Kidney epithelial cell (primary cell): ENCODE results near the gene SORCS2. TPM values are rescaled to one million over a fixed set of nuclear protein-coding genes. Genes with fewer than 3 reads are reported as not detected.

Experiments used
- DNase-seq: peaks from one replicate; pipeline ENCODE4 v3.0.0-alpha.2; 2010; ENCODE audit warnings: low read depth
- H3K27me3 ChIP-seq: 2 replicates; pipeline ENCODE4 v1.6.0; 2011; ENCODE audit warnings: low read length; ENCODE audit not compliant: control insufficient read depth, insufficient read depth
- H3K36me3 ChIP-seq: 2 replicates; pipeline ENCODE4 v1.5.1; 2011; ENCODE audit warnings: low read length; ENCODE audit not compliant: control insufficient read depth, insufficient read depth
- H3K4me3 ChIP-seq: 2 replicates; pipeline ENCODE4 v1.5.1; 2011; ENCODE audit warnings: low read depth, mild to moderate bottlenecking, control low read depth, low read length
- total RNA-seq: library from RNA; depleted of rRNA; stranded (reverse); fragments of >200 nt; gene quantifications from 2 replicates; pipeline ENCODE4 v1.2.3, GENCODE V29; 2015
- TF ChIP-seq, protein P1 (sequence below): IDR thresholded peaks from 2 replicates; pipeline ENCODE4 v1.5.1; 2011; ENCODE audit warnings: mild to moderate bottlenecking, moderate library complexity, low read length, control low read depth, inconsistent platforms; ENCODE audit not compliant: insufficient read depth, poor library complexity, severe bottlenecking

The SORCS2 gene
- total RNA-seq, 1 donor from 2014 or later = 1.4 TPM

DNA sequence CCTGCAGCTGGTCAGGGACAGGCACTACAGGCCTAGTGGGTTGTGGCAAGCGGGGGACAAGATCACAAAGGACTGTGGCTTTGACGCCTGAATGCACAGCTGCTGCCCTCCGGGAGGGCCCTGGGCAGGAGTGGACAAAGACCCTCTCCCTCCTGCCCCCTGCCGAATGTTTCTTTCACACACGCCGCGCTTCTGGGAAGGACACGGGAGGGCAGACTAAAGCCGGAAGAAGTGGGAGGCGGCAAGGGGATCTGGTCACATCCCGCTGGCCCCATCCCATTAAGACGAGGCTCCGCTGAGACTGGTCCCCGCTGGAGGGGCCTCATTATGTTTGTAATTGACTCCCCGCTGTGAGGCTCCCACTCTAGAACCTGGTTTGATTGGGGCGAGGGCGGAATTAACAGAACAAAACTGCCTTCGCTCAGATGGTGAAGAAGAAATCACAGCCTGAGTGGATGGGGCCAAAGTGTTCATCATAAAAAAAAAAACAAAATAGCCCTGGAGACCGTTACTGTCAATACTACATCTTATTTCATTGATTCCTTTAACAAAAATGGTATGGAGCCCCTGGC is 280.2 kb downstream of the SORCS2 start:
- no peak for DNase-seq
- TF ChIP-seq, protein P1, sequence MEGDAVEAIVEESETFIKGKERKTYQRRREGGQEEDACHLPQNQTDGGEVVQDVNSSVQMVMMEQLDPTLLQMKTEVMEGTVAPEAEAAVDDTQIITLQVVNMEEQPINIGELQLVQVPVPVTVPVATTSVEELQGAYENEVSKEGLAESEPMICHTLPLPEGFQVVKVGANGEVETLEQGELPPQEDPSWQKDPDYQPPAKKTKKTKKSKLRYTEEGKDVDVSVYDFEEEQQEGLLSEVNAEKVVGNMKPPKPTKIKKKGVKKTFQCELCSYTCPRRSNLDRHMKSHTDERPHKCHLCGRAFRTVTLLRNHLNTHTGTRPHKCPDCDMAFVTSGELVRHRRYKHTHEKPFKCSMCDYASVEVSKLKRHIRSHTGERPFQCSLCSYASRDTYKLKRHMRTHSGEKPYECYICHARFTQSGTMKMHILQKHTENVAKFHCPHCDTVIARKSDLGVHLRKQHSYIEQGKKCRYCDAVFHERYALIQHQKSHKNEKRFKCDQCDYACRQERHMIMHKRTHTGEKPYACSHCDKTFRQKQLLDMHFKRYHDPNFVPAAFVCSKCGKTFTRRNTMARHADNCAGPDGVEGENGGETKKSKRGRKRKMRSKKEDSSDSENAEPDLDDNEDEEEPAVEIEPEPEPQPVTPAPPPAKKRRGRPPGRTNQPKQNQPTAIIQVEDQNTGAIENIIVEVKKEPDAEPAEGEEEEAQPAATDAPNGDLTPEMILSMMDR = no peak
- Histone ChIP-seq H3K36me3 (no peaks in the 10 kb centered on the region), H3K27me3 (peaks cover 10% of the 10 kb centered on the region), H3K4me3 (no peak overlapping the region)

DNA sequence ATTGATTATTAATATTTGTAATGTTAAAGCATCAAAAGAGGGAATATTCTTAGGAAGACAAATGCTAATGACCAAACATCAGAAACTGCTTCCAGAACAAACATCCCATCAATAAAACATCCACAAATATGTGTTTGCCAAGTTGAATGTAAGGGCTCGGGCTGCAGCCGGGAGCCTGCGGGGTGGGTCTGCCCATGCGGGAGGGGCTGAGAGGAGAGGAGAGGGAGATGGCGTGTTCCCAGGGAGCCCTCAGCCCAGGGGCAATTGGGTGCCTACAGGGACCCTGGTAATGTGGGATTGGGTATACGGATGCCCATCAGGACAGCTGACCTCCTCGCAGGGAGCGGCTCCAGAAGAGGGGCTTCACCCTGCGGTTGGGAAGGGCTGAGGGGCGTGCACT is 280.7 kb downstream of the SORCS2 start:
- H3K36me3 ChIP-seq = no peaks in the 10 kb centered on the region
- H3K4me3 ChIP-seq = no peak overlapping the region
- TF ChIP-seq, protein P1 = no peak
- no peak for DNase-seq
- peaks cover 10% of the 10 kb centered on the region for H3K27me3 ChIP-seq

DNA sequence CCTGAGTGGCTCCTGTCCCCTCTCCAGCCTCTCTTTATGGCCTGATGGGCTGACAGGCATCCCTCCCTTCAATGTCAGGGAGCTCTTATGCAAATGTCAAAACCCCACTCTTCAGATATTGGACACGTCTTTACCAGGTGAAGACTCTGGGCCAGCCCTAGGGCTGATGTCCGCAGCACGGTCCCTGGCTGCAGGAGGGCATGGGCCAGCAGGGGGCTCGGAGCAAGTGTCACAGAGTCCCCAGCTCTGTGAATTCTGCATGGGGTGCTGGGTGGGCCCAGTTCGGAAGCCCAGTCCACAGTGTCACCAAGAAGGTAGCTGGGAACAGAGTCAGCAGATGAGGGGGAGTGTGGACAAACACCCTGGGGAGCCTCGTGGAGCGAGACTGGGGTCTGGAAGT is 282.0 kb downstream of the SORCS2 start:
- TF ChIP-seq, protein P1 = no peak
- DNase-seq = no peak
- no peak overlapping the region for H3K4me3 ChIP-seq
- H3K27me3 ChIP-seq = peaks cover 10% of the 10 kb centered on the region
- no peaks in the 10 kb centered on the region for H3K36me3 ChIP-seq

DNA sequence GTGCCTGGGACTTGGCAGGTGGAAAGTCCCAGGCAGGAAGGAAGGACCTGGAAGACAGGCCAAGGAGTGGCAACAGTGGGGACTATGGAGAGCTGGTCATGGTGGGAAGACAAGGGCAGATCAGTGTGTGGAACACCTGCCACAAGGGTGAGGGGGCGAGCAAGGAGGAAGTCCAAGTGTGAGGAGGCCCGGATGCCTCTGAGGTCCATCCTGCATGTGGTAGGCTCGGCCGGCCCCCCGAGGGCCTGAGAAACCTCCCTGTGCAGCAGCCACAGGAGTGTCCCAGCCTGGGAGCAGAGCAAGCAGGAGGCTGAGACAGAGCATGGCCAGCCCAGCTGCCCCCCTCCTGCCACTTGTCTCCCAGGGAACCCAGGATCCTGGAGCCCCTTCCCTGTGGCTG is 282.9 kb downstream of the SORCS2 start:
- Histone ChIP-seq H3K4me3 (no peak overlapping the region), H3K36me3 (no peaks in the 10 kb centered on the region), H3K27me3 (peaks cover 10% of the 10 kb centered on the region)
- no peak for DNase-seq
- TF ChIP-seq, protein P1 = no peak

DNA sequence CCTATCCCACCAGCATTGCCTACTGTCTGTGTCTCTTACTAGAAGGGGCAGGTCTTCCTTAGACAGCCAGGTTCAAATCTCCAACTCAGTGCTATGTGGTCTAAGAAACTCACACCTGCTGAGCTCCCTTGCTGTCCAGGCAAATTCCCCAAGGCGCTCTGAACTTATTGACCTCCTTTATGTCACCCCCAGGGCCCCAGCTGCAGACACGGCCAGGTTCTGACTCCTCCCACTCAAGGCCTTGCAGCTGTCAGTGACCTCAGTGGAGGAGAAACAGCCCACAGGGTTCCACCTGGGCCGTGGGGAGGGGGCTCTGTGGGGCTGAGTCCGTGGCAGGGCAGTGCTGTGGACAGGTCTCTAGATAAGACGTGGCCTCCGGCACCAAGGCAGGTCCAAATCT is 284.5 kb downstream of the SORCS2 start:
- H3K4me3 ChIP-seq = no peak overlapping the region
- H3K36me3 ChIP-seq = no peaks in the 10 kb centered on the region
- peaks cover 9% of the 10 kb centered on the region for H3K27me3 ChIP-seq
- DNase-seq = no peak
- TF ChIP-seq, protein P1 = no peak

DNA sequence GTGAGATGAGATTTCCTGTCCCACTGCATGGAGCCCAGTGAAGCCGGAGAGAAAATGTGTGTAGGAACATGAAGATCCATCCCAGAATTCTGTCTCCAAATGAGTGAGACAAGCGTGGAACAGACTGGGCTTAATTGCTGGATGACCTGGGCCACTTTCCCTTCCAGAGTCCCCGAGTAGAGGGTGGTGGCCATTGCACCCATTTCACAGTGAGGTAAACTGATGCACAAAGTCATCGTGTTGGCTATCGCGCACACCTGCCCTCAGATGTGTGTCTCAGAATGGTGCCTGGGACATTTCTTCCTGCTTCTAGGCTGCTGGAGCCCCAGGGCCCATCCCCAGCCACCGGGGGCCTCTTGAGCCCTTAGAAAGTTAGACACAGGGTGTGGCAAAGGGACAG is 285.4 kb downstream of the SORCS2 start:
- H3K4me3 ChIP-seq = no peak overlapping the region
- no peak for DNase-seq
- no peaks in the 10 kb centered on the region for H3K36me3 ChIP-seq
- no peaks in the 10 kb centered on the region for H3K27me3 ChIP-seq
- TF ChIP-seq, protein P1 = no peak
